HuH-7 (cell line): ENCODE results near the gene PAXX.

Source experiments
- DNase-seq: peaks from one replicate; pipeline ENCODE4 v3.0.0; 2011; ENCODE audit warnings: low spot score

Gene PAXX, protein sequence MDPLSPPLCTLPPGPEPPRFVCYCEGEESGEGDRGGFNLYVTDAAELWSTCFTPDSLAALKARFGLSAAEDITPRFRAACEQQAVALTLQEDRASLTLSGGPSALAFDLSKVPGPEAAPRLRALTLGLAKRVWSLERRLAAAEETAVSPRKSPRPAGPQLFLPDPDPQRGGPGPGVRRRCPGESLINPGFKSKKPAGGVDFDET

DNA sequence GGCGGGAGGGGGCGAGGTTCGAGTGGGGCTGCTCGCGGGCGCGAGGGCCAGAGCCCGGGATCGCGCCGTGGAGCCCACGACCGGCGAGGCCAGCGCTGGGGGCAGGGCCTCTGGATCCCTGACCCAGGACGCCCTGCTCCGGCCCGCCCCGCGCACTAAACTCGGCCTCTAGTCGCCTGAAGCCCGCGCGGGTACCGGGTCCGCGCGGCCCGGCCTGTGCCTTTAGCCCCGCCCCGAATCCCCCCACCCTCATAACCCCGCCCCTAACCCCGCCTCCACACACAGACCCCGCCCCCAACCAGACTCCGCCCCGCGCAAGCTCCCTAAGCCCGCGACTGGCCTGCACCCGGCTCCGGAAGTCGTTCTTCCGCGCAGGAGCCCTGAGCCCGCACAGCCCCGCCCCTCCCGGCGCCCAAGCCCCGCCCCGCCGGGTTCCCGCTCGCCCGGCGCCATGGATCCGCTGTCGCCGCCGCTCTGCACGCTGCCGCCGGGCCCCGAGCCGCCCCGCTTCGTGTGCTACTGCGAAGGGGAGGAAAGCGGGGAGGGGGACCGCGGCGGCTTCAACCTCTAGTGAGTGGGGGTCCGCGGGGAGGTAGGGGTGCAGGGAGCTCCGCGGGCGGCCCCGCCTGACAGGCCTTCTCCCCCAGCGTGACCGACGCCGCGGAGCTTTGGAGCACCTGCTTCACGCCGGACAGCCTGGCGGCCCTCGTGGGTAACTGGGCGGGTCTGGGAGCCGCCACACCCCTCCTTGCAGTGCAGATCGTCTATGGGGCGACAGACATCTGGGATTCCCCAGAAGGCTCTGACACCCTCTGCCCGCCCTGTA is at the start of gene PAXX:
TSS of gene PAXX (plus strand) at position 430 of the 826 bp plus-strand sequence. CDS start at position 452, 22 bp downstream.
- peak; percentile 99 for DNase-seq

DNA sequence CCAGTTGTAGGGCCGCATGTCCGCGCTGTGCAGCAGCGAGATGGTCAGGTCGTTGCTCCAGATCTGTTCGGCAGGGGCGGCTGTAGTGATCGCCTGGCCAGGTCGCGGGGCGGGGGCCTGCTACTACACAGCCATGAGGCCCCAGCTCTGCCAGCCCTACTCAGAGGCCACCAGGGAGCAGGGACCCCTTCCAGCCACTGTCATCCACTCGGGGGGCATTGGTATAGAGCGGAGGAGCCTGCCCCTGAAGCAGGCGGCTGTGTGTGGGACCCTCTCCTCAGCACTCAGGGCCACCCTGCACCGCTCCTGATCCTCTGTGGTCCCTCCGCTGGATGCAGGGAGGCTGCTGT is 49.4 kb upstream of the PAXX start:
- DNase-seq: no peak

DNA sequence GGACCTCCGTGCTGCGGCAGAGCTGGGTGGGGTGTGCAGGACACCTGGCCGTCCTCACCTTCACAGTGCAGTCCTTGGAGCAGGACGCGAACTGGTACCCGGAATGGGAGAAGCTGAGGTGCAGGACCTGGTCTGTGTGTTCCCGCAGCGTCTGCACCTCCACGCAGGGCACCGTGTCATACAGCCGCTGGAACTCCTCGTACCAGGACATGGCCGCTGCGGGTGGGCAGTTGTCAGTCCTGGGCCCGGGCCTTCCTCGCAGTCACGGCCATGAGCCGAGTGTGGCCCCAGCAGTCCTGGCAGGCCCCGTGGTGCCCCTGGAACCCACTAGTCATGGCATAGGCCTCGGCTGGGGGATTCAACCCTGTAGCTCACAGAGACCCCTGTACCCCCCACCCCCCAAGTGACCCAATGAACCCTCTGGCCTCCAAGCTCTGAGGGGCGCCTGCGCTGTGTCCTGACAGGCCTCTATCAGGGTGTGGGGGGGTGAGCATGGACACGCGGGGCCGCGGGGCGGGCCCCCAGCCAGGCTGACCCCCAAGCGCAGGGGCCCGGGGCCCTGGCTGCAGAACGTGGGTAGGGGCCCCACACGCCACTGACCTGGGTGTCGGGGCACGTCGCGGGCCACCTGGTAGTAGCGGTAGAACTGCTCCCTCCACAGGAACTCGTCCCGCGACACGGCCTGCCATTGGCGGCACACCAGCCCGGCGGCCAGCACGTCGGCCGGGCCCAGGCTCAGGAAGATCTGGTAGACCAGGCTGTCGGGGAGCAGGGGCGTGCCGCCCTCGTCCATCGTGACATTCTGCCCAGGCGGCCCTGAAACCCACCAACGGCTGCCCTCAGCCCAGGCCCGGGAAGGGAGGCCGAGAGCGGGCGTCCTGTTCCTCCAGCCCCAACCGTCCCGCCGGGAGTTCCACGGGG is 48.7 kb upstream of the PAXX start:
- DNase-seq: no peak

DNA sequence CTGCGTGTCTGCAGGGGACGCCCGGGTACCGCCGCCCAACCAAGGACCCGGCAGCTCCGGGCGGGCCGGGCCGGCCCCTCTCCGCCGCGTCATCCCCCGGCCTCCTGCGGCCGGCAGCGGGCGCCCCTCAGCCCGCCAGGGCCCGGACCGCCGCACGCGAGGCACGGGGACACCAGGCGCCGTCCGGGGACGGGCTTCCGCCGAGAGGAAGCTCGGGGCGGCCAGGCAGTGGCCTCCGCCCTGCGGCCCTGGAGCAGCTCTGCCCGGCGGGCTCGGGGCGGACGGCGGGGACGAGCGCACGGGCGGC is 48.1 kb upstream of the PAXX start:
- peak; percentile 59 for DNase-seq

DNA sequence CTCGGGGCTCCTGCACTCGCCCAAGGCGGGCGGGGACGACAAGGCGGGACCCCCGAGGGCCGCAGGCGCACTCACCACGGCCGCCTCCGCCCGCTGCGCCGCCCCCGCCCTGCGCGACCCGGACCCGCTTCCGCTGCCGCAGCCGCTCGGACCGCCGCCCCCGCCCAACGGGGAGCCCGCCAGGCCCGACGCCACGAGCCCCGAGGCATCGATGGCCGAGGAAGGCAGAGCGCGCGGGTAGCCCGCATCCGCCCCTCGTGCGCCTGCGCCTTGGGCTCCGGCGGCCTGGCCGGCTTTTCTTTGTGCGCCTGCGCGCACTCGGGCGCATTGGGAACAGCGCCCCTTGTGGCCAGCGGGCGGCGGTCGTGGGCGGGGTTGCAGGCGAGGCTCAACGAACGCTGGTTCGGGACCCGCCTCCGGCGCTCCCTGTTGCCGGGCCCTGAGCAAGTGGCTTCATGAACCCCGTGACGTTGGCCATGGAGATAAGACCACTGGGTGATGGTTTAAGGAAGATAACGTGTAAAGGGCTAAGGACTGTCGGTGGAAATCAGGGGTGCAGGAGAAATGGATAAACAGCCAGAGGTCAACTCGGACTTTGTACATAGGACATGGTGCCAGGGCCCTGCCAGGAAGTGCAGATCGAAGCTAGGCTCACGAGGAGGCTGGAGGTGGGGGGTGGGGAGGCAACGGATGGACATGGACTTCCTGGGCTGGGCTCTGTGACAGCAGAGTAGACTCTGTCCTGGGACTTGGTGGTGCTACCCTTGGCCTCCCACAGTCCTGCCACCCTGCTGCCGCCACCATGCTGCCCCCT is 47.5 kb upstream of the PAXX start, which contains the start of the genes C8G and FBXW5:
TSS of gene C8G (plus strand) at position 725 of the 814 bp plus-strand sequence. CDS start at position 803, 78 bp downstream.
TSS of gene FBXW5 (minus strand) at position 220 of the 814 bp plus-strand sequence. CDS start 655 bp downstream, outside the sequence.
- peak; percentile 99 for DNase-seq

DNA sequence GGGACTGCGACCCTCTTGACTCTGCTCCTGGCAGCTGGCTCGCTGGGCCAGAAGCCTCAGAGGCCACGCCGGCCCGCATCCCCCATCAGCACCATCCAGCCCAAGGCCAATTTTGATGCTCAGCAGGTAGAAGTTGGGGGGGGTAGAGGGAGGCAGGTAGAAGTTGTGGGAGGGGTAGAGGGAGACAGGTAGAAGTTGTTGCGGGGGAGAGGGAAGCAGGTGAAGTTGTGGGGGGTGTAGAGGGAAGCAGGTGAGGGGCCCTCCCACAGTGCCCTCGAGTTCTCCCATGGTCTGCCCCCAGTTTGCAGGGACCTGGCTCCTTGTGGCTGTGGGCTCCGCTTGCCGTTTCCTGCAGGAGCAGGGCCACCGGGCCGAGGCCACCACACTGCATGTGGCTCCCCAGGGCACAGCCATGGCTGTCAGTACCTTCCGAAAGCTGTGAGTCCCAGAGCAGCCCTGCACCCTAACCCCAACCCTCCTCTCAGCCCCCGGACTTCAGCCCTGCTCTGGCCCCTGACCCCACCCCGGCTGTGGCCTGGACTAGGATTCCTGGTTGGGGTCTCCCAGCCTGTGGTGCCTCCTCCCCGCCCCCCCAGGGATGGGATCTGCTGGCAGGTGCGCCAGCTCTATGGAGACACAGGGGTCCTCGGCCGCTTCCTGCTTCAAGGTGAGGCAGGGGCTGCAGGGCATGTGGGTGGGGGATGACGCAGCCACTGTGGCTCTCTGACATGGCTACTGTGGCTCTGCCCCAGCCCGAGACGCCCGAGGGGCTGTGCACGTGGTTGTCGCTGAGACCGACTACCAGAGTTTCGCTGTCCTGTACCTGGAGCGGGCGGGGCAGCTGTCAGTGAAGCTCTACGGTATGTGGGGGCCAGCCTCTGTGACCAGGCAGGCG is 46.6 kb upstream of the PAXX start:
- no peak for DNase-seq

DNA sequence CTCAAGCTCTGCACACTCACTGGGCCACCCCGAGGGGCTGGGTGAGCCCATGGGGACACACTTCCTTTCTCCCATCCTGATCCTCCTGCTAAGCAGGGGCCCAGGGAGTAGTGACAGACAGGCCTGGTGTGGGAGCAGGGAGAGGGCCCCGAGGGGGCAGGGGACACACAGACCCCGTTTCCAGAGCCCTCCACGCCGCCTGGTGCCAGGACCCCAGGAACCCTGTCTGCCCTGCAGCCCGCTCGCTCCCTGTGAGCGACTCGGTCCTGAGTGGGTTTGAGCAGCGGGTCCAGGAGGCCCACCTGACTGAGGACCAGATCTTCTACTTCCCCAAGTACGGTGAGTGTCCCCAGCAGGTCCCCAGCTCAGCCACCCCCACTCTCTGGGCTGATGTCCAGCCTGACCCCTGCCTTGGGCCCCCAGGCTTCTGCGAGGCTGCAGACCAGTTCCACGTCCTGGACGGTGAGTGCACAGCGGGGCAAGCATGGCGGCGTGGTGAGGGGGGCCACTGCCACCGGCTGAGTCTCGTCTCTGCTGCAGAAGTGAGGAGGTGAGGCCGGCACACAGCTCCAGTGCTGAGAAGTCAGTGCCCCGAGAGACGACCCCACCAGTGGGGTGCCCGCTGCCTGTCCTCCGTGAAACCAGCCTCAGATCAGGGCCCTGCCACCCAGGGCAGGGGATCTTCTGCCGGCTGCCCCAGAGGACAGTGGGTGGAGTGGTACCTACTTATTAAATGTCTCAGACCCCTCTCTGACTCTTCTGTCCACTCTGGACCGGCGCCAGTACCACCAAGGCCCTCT is 45.8 kb upstream of the PAXX start:
- no peak for DNase-seq

DNA sequence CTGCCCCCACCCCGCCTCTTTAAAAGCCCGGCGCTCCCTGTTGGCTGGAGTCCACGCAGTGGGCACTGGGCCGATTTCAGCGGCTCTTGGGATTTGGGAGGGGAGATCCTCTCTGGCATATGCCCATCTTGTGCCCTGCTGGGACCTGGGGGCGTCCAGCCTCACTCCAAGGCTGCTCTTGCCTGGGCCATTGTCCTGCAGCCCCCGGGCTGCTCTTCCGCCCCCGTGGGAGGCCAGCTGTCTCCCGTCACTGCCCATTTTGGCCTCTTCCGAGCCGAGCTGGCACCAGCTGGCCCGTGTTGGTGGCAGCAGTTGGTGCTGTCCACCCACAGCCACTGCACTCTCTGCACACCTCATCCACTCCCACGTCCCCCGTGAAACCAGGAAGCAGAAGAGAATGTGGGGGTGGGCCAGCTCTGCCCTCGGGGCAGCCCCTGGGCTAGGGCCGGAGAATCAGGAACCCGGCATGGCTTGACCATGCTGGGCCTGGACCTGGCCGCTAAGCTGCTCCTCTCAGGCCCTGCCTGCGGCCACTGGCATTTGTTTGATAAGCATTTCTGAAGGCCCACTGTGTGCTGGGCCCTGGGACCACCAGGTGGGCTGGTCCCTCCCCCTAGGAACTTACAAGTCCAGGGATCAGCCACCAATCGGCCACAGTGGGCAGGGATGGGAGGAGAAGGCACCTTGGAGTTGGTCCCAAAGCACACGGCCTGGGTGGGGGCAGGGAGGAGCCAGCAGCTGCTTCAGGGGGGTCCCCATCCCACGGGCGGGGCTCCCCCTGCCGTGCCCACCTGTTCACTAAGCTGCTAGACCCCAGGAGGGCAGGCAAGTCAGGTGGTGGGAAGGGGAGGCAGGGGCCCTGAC is 45.0 kb upstream of the PAXX start:
- DNase-seq: no peak

DNA sequence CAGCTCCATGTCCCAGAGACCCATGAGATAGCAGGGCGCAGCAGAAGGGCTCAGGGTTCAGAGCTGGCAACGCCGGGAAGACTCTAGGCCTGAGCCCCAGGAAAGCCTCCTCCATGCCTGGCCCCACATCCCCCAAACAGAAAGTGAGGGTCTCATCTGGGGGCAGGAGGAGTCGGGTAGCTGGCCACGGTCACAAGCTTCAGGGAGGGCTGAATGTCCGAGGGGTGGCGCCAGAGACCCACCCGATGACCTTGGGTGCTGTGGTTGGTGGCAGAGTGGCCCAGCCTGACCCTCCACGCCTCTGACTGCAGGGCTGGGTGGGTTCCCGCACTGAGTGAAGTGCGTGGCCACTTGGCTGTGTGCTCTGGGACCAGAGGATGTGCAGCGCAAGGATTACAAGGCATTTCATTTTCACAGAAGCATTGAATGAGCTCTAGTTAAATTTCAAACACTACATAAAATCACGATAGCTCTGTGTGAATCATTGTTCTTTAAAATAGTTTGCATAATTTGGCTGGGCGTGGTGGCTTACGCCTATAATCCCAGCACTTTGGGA is 44.2 kb upstream of the PAXX start:
- peak; percentile 94 for DNase-seq

DNA sequence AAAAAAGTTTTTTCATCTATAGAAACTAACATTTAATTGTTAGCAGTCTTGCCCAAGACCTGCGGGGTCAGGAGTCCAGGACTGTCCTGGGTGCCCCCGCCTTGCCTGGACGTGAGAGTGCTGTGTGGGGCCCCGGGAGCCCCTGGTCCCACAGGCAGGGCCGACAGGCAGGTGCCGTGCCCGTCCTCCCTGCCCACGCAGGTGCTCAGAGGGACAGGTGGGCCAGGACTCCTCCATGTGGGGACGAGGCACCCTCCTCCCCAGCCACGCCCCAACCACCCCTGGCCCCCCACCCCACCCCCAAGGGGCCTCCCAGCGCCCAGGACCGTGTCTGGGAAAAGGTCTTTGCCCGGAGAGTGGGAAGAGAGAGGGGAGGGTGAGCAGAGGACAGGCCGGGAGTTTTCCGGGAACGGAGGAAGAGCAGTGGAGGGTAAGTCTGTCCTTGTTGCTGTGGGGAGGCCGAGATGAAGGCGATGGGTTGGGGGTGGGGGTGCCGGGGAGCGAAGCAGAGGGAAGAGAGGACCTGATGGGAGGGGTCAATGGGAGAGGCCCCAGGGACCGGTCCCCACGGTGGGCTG is 42.9 kb upstream of the PAXX start:
- no peak for DNase-seq

DNA sequence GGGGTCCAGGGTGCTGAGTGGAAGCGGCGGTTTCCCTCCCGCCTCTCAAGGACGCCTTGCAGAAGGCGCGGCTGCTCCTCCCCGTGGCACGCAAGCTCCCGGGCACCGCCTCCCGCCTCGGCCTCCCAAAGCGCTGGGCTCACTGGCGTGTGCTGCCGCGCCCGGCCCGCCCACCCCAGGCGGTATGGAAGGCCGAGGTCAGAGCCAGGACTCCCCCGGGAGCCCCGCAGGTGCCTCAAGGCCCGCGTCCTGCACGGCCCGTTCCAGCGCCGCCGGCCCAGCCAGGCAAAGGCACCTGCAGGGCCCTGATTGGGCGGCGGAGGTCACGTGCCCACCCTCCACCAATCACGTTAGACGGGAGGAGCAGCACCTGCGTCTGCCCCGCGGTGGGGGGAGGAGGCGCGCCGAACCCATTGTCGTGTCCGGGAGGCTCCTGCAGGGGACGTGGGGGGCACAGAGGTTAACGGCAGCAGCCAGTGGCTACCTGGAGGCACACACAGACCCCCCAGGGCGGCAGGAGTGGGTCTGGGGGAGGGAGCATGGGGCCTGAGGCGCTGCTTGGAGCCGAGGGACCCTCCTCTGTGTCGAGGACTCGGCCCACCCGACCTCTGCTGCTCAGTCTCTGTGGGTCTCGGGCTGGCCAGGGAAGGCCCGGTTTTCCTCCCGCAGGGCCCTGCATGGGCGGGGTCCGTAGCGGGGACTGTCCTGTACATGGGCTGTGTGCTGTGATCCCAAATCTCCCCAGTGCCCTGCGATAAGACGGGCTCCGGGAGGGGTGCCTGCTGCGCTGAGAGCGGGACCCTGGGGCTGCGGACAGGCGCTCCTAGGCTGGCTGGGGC is 42.2 kb upstream of the PAXX start:
- peak; percentile 100 for DNase-seq

DNA sequence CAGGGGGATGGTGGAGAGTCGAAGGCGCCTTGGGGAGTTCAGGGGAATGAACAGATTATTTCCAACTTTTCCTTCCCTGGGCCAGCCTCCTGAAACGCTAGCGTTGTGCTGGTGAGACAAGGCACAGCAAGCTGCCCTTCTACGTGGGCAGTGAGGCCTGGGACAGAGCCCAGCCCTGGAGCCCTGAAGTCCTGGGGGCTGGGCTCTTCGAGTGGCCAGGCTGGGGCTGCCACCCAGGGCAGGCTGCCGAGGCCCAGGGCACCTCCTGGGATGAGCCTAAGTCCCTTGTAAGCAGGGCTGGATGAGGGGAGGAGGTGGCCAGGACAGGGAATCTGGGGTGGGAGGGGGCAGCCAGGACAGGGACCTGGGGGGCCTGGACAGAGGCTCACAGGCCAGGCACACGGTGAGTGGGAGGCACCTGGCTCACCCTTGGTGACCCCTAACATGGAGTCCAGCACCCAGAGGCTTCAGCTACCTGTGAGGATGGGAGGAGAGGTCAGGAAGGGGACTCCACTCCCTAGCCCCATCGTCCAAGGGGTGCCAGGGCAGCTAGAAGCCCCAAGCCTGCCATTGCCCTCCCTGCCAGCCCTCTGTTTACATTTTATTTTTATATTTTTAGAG is 41.5 kb upstream of the PAXX start:
- no peak for DNase-seq

DNA sequence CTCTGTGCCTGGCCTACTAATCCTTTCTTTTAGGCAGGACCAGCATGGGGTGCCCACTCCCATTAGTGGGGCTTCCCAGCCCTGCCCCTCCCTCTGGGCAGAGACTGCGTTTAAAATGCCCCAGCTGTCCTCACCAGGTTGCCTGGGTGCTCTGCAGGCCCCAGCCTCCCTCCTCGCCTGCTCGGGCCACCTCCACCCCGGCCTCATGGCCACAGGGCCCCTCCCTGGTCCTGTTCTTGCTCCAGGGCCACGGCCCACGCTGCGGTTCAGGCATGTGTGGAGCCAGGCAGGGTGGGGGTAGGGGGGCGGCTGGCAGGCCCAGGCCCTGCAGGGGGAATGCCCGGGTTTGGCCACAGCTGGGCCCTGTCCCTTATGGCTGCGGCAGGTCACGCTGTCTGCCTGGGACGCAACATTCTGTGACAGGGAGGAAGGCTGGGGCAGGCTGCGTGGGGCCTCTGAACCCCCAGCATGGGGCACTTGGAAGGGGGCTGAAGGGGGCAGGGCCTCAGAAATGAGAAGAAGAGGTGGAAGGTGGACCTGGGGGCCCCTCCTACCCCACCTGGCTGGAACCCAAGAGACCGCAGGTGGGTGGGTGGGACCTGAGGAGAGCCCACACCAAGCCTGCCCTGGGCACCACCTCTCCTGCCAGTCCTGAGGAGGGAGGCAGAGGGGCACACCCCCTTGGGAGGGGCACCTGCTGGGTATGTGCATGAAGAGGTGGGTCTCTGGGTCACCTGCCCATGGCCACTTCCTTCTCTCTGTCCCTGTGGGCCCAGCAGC is 40.5 kb upstream of the PAXX start, which contains the start of gene LCN12:
TSS of gene LCN12 (plus strand) at position 733 of the 780 bp plus-strand sequence. CDS start 55 bp downstream, outside the sequence.
- no peak for DNase-seq

DNA sequence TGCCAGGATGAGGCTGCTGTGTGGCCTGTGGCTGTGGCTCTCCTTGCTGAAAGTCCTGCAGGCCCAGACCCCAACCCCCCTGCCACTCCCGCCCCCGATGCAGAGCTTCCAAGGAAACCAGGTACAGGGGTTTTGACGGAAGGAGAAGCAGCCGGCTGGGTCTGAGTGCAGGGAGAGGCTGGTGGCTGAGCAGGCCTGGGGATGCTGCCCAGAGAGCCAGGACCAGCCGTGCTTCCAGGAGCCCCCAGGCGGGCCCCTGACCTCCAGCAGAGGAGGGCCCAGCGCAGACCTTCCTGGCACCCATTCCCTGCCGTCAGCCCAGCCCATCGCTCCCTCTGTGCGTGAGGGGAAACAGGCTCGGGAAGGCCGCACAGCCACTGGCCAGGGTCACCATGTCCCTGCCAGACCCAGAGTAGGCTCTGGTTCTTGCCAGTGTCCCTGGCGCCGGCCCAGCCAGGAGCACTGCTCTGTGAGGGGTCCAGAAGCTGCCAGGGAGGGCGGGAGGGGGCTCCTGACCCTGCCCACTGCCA is 39.8 kb upstream of the PAXX start:
- no peak for DNase-seq
